ENCODE results near the gene INPP5E.

DNA sequence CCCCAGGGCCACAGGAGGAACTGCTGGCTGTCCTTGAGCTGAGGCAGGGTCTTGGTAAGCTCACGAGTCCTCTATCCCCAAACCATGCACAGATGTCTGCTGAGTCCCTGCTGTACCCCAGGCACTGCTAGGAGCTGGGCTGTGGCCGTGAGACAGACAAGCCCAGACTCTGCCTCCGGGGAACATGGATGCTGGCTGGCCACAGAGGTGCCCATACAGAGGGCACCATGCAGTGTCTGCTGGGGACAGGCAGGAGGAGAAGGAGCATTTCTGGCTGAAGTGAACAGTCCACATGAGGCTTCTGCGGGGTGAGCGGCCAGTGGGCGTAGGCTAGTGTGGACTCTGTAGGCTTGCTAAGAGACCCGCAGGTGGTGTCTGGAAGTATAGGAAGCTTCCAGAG lies 48.0 kb upstream of the INPP5E start:
- TF ChIP-seq, protein P1, sequence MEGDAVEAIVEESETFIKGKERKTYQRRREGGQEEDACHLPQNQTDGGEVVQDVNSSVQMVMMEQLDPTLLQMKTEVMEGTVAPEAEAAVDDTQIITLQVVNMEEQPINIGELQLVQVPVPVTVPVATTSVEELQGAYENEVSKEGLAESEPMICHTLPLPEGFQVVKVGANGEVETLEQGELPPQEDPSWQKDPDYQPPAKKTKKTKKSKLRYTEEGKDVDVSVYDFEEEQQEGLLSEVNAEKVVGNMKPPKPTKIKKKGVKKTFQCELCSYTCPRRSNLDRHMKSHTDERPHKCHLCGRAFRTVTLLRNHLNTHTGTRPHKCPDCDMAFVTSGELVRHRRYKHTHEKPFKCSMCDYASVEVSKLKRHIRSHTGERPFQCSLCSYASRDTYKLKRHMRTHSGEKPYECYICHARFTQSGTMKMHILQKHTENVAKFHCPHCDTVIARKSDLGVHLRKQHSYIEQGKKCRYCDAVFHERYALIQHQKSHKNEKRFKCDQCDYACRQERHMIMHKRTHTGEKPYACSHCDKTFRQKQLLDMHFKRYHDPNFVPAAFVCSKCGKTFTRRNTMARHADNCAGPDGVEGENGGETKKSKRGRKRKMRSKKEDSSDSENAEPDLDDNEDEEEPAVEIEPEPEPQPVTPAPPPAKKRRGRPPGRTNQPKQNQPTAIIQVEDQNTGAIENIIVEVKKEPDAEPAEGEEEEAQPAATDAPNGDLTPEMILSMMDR (IDR thresholded peaks at IDR 0.05) = no peak
- TF ChIP-seq POLR2A (IDR thresholded peaks at IDR 0.05) = no peak
